Measurements from ENCODE around the gene PARP12.

The PARP12 gene

GRCh38 chr7:140084142-140084655 lies 21.4 kb upstream of the PARP12 start:
- no peak for TF ChIP-seq CTCF (IDR thresholded peaks at IDR 0.05; ENCODE audit: control insufficient read depth, insufficient read depth, low read depth, low read length, missing control alignments)
- no peak overlapping the region for H3K4me3 ChIP-seq (ENCODE audit: control insufficient read depth, low read depth, low read length)
- no peak for DNase-seq (ENCODE audit: low read depth)

GRCh38 chr7:140082770-140083169 lies 20.0 kb upstream of the PARP12 start:
- no peak for DNase-seq (ENCODE audit: low read depth)
- no peak for TF ChIP-seq CTCF (IDR thresholded peaks at IDR 0.05; ENCODE audit: control insufficient read depth, insufficient read depth, low read depth, low read length, missing control alignments)
- H3K4me3 ChIP-seq (ENCODE audit: control insufficient read depth, low read depth, low read length): no peak overlapping the region

GRCh38 chr7:140081774-140082425 lies 19.1 kb upstream of the PARP12 start:
- DNase-seq (ENCODE audit: low read depth): no peak
- TF ChIP-seq CTCF (IDR thresholded peaks at IDR 0.05; ENCODE audit: control insufficient read depth, insufficient read depth, low read depth, low read length, missing control alignments): no peak
- no peak overlapping the region for H3K4me3 ChIP-seq (ENCODE audit: control insufficient read depth, low read depth, low read length)

GRCh38 chr7:140080919-140081318 lies 18.2 kb upstream of the PARP12 start:
- H3K4me3 ChIP-seq (ENCODE audit: control insufficient read depth, low read depth, low read length): no peak overlapping the region
- no peak for TF ChIP-seq CTCF (IDR thresholded peaks at IDR 0.05; ENCODE audit: control insufficient read depth, insufficient read depth, low read depth, low read length, missing control alignments)
- DNase-seq (ENCODE audit: low read depth): no peak

- no peak for DNase-seq (ENCODE audit: low read depth)
Observed at GRCh38 chr7:140079121-140079536, 16.4 kb upstream of the PARP12 start.

GRCh38 chr7:140078392-140078791 lies 15.6 kb upstream of the PARP12 start:
- no peak for DNase-seq (ENCODE audit: low read depth)
- H3K4me3 ChIP-seq (ENCODE audit: control insufficient read depth, low read depth, low read length): no peak overlapping the region
- no peak for TF ChIP-seq CTCF (IDR thresholded peaks at IDR 0.05; ENCODE audit: control insufficient read depth, insufficient read depth, low read depth, low read length, missing control alignments)

More at GRCh38 chr7:140079121-140079536, 16.4 kb upstream of the PARP12 start:
- peak; percentile 34 for TF ChIP-seq CTCF (IDR thresholded peaks at IDR 0.05; ENCODE audit: control insufficient read depth, insufficient read depth, low read depth, low read length, missing control alignments)
- no peak overlapping the region for H3K4me3 ChIP-seq (ENCODE audit: control insufficient read depth, low read depth, low read length)

All from AG09309 (cell line).